Measurements from ENCODE around the gene HPGD. TPM values are rescaled to one million over a fixed set of nuclear protein-coding genes. Genes with fewer than 3 reads are reported as not detected.

The HPGD gene
- total and polyA plus RNA-seq, 9 of the 15 experiments (the other 6 are each of a cell fraction or from before 2014, with no cell fraction given), result 2.3 to 8.6 (median 4.8) TPM

GRCh38 chr4:174522183-174523024 is at the start of gene HPGD (continued):
- peak; percentile 63; the same call in 1 of the 2 replicates for TF ChIP-seq HNRNPL (IDR thresholded peaks at IDR 0.05; ENCODE audit: low read depth, low read length)
- no peak for TF ChIP-seq CBX5 (IDR thresholded peaks at IDR 0.05; ENCODE audit: borderline replicate concordance, low read depth)
- TF ChIP-seq PRDM10 (IDR thresholded peaks at IDR 0.05; ENCODE audit: partially characterized antibody), result no peak
- TF ChIP-seq, protein P1, sequence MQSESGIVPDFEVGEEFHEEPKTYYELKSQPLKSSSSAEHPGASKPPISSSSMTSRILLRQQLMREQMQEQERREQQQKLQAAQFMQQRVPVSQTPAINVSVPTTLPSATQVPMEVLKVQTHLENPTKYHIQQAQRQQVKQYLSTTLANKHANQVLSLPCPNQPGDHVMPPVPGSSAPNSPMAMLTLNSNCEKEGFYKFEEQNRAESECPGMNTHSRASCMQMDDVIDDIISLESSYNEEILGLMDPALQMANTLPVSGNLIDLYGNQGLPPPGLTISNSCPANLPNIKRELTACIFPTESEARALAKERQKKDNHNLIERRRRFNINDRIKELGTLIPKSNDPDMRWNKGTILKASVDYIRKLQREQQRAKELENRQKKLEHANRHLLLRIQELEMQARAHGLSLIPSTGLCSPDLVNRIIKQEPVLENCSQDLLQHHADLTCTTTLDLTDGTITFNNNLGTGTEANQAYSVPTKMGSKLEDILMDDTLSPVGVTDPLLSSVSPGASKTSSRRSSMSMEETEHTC (IDR thresholded peaks at IDR 0.05), result 0 out of 2 replicates have a peak, but pooled peaks have one; percentile 15
- no peak for TF ChIP-seq HNRNPK (IDR thresholded peaks at IDR 0.05; ENCODE audit: low read depth, low read length, poor library complexity, severe bottlenecking)
- TF ChIP-seq MBD2 (IDR thresholded peaks at IDR 0.05; ENCODE audit: borderline replicate concordance, low read depth), result no peak
- TF ChIP-seq, protein P2, sequence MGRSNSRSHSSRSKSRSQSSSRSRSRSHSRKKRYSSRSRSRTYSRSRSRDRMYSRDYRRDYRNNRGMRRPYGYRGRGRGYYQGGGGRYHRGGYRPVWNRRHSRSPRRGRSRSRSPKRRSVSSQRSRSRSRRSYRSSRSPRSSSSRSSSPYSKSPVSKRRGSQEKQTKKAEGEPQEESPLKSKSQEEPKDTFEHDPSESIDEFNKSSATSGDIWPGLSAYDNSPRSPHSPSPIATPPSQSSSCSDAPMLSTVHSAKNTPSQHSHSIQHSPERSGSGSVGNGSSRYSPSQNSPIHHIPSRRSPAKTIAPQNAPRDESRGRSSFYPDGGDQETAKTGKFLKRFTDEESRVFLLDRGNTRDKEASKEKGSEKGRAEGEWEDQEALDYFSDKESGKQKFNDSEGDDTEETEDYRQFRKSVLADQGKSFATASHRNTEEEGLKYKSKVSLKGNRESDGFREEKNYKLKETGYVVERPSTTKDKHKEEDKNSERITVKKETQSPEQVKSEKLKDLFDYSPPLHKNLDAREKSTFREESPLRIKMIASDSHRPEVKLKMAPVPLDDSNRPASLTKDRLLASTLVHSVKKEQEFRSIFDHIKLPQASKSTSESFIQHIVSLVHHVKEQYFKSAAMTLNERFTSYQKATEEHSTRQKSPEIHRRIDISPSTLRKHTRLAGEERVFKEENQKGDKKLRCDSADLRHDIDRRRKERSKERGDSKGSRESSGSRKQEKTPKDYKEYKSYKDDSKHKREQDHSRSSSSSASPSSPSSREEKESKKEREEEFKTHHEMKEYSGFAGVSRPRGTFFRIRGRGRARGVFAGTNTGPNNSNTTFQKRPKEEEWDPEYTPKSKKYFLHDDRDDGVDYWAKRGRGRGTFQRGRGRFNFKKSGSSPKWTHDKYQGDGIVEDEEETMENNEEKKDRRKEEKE (IDR thresholded peaks at IDR 0.05; ENCODE audit: borderline replicate concordance in 1 of 2, control insufficient read depth in 1 of 2, low read depth in 2 of 2, low read length in 1 of 2), result no peak
- no peak for TF ChIP-seq DACH1 (IDR thresholded peaks at IDR 0.05; ENCODE audit: partially characterized antibody)
- 0 out of 2 replicates have a peak, but pooled peaks have one; percentile 26 for TF ChIP-seq NCOA6 (IDR thresholded peaks at IDR 0.05)
- TF ChIP-seq RNF2 (IDR thresholded peaks at IDR 0.05), result 0 out of 2 replicates have a peak, but pooled peaks have one; percentile 12
- peak; percentile 3 for TF ChIP-seq CCNT2 (IDR thresholded peaks at IDR 0.05; ENCODE audit: borderline replicate concordance, extremely low read depth, insufficient read length, low read depth, low read length)
- peak; percentile 43; the same call in 1 of the 2 replicates for TF ChIP-seq ZBTB7A (IDR thresholded peaks at IDR 0.05; ENCODE audit: borderline replicate concordance, control insufficient read depth, low read depth, low read length)
- peak; percentile 70 for TF ChIP-seq POLR2G (IDR thresholded peaks at IDR 0.05; ENCODE audit: low read depth, low read length)
- TF ChIP-seq RB1 (IDR thresholded peaks at IDR 0.05; ENCODE audit: low read depth), result 0 out of 2 replicates have a peak, but pooled peaks have one; percentile 38
- peak; percentile 60 for TF ChIP-seq L3MBTL2 (IDR thresholded peaks at IDR 0.05)
- TF ChIP-seq CCAR2 (IDR thresholded peaks at IDR 0.05; ENCODE audit: low read depth, low read length), result no peak
- no peak for TF ChIP-seq TBL1XR1 (IDR thresholded peaks at IDR 0.05; ENCODE audit: low read length in 2 of 2)
